Kidney (tissue), 14 donors: ENCODE data around the gene NUP62. TPM values are rescaled to one million over a fixed set of nuclear protein-coding genes. Genes with fewer than 3 reads are reported as not detected.
A peak's percentile ranks its signal among the peaks of the same experiment; 100 is the strongest.

Experiments used
- DNase-seq, 5 donors: peaks; one replicate each; pipeline ENCODE4 v3.0.0-alpha.2; 2013 to 2020
- FAIRE-seq: peaks from 2 replicates; lab custom pipeline; 2012; peaks lifted over from hg19 to GRCh38; lab: Jason Lieb, UNC
- H3K27ac ChIP-seq, 2 donors: one replicate each; pipeline ENCODE4 v1.7.0; 2013; ENCODE audit warnings: low read depth in 2 of 2, low read length in 2 of 2, inconsistent platforms in 1 of 2
- H3K27me3 ChIP-seq: one replicate; pipeline ENCODE4 v1.7.1; 2013; ENCODE audit warnings: low read length, inconsistent platforms; ENCODE audit not compliant: control insufficient read depth, insufficient read depth
- H3K36me3 ChIP-seq, 3 donors: one replicate each; pipeline versions ENCODE4 v1.7.0 to v1.7.1; 2013; ENCODE audit warnings: low read length in 3 of 3, control low read depth in 1 of 3, inconsistent platforms in 1 of 3; ENCODE audit not compliant: insufficient read depth in 3 of 3, control insufficient read depth in 2 of 3
- H3K4me1 ChIP-seq, 3 donors: one replicate each; pipeline versions ENCODE4 v1.7.0 to v1.7.1; 2013; ENCODE audit warnings: low read length in 3 of 3, inconsistent platforms in 1 of 3, low read depth in 1 of 3; ENCODE audit not compliant: control insufficient read depth in 2 of 3, insufficient read depth in 2 of 3
- H3K4me3 ChIP-seq, 3 donors: one replicate each; pipeline versions ENCODE4 v1.7.0 to v1.8.1; 2013; ENCODE audit warnings: low read length in 3 of 3, control low read depth in 1 of 3, inconsistent platforms in 1 of 3
- H3K9ac ChIP-seq, 3 donors: one replicate each; pipeline versions ENCODE4 v1.7.0 to v1.7.1; 2013; ENCODE audit warnings: low read length in 3 of 3, control low read depth in 1 of 3, inconsistent platforms in 1 of 3
- H3K9me3 ChIP-seq, 3 donors: one replicate each; pipeline versions ENCODE4 v1.7.0 to v1.7.1; 2013; ENCODE audit warnings: low read length in 3 of 3, control low read depth in 1 of 3, inconsistent platforms in 1 of 3; ENCODE audit not compliant: control insufficient read depth in 2 of 3, insufficient read depth in 1 of 3
- intact Hi-C: fragments of 100-400 bp; cut with DNase I; formaldehyde crosslinking; loops from one replicate; pipeline ENCODE4 v1.11.1; 2022
- polyA plus RNA-seq: library from polyadenylated mRNA; stranded (reverse); fragments of 350-450 nt; fragmentation: Illumina TruSeq; extraction: RNeasy Lipid Tissue Mini Kit (QIAGEN cat#74804); gene quantifications from one replicate; pipeline ENCODE4 v1.2.3, GENCODE V29; 2014; ENCODE audit warnings: low read depth, low replicate concordance; ENCODE audit not compliant: insufficient read depth
- total RNA-seq: library from RNA; stranded (reverse); fragmentation: NEBNext Ultra II Directional; extraction: Animal tissue kit (Norgen Biotek cat#: 25700); gene quantifications from one replicate; pipeline ENCODE4 v1.2.1, GENCODE V29; 2021
- TF ChIP-seq, protein P1 (sequence below): IDR thresholded peaks from 3 replicates; pipeline ENCODE4 v1.5.1; 2012; ENCODE audit warnings: mild to moderate bottlenecking, moderate library complexity, borderline replicate concordance; ENCODE audit not compliant: insufficient read depth; ENCODE audit errors: extremely low read depth
- donor health status: control.
- donor health status: control.
- donor health status: control.
- donor health status: control.
- donor health status: control.
- donor health status: DM: yes; HTN: yes; CAD: no.
- donor health status: Normal renal cell carcinoma (clear cell type).

Gene NUP62
- total and polyA plus RNA-seq, 2 donors from 2014 or later: 17.1 to 39.0 TPM

DNA sequence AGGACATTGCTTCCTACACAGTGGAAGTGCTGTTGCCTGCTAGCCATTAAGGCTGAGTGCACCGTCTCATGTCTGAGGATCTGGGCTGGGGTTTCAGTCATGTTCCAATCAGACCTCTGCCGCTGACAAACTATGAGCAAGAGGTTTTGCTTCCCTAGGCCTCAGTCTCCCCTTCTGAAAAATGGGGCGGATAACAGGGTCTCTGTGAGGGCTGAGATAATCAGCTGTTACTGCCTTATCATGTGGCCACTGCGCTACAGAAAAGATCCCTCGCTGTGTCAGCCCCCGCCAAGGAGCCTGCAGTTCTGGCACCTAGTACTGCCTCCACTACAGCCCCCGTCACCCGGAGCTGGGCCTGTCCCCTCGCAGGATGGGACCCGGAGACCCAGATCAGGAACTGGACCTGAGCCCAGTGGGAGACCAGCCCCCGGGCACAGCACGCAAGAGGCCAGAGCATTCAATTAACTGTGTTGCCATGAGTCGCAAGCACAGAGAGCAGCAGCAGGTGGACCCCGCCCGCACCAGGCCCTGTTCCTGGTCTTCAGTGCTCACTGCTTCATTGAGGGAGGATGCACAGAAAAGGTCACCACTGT is 58.9 kb downstream of the NUP62 start:
- intact Hi-C loops: no loop called here
- TF ChIP-seq, protein P1, sequence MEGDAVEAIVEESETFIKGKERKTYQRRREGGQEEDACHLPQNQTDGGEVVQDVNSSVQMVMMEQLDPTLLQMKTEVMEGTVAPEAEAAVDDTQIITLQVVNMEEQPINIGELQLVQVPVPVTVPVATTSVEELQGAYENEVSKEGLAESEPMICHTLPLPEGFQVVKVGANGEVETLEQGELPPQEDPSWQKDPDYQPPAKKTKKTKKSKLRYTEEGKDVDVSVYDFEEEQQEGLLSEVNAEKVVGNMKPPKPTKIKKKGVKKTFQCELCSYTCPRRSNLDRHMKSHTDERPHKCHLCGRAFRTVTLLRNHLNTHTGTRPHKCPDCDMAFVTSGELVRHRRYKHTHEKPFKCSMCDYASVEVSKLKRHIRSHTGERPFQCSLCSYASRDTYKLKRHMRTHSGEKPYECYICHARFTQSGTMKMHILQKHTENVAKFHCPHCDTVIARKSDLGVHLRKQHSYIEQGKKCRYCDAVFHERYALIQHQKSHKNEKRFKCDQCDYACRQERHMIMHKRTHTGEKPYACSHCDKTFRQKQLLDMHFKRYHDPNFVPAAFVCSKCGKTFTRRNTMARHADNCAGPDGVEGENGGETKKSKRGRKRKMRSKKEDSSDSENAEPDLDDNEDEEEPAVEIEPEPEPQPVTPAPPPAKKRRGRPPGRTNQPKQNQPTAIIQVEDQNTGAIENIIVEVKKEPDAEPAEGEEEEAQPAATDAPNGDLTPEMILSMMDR: no peak

DNA sequence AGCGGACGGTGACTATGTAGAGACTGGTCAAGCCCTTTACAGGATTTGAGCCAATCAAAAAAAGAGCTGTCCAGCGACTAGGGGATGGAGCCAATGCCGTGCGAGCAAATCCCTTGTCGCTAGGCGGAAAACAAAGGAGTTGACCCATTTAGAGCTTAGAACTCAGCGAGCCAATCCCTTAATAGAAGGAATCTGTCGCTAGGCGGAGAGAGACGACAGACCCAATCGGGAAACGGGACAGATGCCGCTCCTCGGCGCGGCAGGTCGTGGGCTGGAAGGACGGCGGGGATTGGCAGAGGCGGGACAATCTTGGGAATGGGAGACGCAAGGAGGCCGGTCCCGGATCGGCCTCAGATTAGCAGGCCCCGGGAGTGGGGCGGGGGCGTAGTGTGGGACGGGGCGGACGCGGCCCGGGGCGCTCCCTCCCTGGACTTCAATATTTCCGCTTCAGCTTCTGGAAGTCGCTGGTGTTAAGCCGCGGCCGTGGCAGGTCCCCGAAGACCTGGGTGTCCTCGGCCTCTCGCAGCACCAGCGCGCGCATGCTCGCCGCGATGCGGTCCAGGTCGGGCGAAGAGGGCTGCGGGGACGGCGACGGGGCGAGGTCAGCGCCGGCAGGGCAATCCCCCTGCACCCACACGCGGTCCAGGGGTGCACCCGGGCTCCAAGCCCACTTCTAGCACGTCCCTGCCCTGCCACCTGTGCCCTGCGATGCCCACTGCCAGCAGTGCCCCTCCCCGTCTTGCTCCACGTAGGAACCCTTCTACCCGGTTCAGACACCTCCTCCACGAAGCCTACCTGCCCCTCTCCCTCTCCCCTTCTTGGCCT is 59.6 kb downstream of the NUP62 start:
- FAIRE-seq: peak; percentile 99
- DNase-seq: peak; percentile 98 to 100 (median 99)
- intact Hi-C loops: no loop called here
- no peaks in the 10 kb centered on the region for H3K9me3 ChIP-seq
- TF ChIP-seq, protein P1: no peak
- peak overlapping the region; percentile 55 to 79 (median 77) for H3K9ac ChIP-seq
- peaks cover 2 to 31% (median 16%) of the 10 kb centered on the region in 3 donors for H3K4me1 ChIP-seq
- H3K27me3 ChIP-seq: no peaks in the 10 kb centered on the region
- peak overlapping the region; percentile 93 to 94 for H3K27ac ChIP-seq
- peaks cover 1 to 7% (median 3%) of the 10 kb centered on the region in 3 donors for H3K36me3 ChIP-seq
- peak overlapping the region; percentile 62 to 75 (median 71) for H3K4me3 ChIP-seq

More for the DNA sequence above, 58.9 kb downstream of the NUP62 start:
- FAIRE-seq (no peak), DNase-seq (peak in 1 of 5 donors; percentile 82)
- Histone ChIP-seq H3K4me1 (peaks cover 2 to 29% (median 21%) of the 10 kb centered on the region in 3 donors), H3K27ac (peak overlapping the region; percentile 93 to 94), H3K9ac (peak overlapping the region; percentile 55 to 79 (median 77)), H3K36me3 (peaks cover 0 to 7% (median 0%) of the 10 kb centered on the region in 3 donors), H3K4me3 (peak overlapping the region; percentile 62 to 75 (median 71)), H3K9me3 (no peaks in the 10 kb centered on the region), H3K27me3 (no peaks in the 10 kb centered on the region)

DNA sequence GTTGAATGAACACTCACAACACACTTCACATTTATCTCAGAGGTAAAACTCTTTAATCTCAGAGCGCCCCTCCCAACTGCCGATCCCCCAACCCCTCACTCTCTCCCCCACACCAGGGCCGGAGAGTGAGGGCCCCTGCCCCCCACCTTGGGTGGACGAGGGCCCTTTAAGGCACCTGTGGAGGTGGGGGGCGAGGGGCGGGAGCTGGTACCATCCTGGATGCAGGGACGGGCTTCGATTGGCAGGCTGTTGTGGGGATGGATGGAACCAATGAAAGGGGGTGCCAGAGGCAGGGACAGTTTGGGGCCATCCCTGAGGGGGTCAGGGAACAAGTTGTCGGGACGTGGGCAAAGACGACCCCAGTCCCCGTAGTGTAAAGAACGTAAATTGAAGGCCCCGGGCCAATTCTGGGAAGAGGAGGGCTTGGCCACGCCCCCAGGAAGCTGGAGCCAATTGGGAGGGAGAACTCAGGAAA is 60.3 kb downstream of the NUP62 start:
- Histone ChIP-seq H3K27ac (peak overlapping the region; percentile 79 to 94), H3K9me3 (no peaks in the 10 kb centered on the region), H3K27me3 (no peaks in the 10 kb centered on the region), H3K9ac (peak overlapping the region in 1 of 3 donors; percentile 47), H3K36me3 (peaks cover 6 to 7% (median 7%) of the 10 kb centered on the region in 3 donors), H3K4me3 (peak overlapping the region; percentile 28 to 75 (median 60)), H3K4me1 (peaks cover 2 to 31% (median 16%) of the 10 kb centered on the region in 3 donors)
- DNase-seq: no peak
- TF ChIP-seq, protein P1: no peak
- no peak for FAIRE-seq
- intact Hi-C loops: no loop called here
